ENCODE measurements around the gene ZNF711.
"Not testable (repeated sequence)": the region's sequence is repeated elsewhere in the genome, so short reads cannot be mapped to it uniquely, and the experiment has no call there.

Gene ZNF711

DNA sequence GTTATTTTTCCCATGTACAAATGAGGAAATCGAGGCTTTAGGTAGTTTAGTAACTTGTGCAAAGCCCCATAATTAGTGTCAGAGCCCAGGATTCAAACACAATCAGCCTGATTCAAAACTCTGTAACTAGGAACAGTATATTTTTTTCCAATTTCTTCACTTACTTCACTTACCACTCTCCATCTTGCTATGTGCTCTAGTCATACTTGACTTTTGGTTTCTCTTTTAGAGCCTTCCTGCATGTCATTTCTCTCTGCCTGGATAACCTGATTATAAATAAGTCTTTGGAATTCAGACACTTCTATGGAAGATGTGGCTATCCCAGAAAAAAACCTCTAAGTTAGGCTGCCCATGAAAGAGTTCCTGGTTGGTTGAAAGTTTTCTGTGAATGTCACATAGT lies 22.4 kb upstream of the ZNF711 start:
- Histone ChIP-seq H3K27me3 (no peaks in the 10 kb centered on the region), H3K4me3 (ENCODE audit: low read depth in 1 of 2, low read length in 1 of 2) (no peak overlapping the region), H3K27ac (no peak overlapping the region), H3K4me1 (ENCODE audit: control insufficient read depth in 1 of 2, insufficient read depth in 1 of 2, low read depth in 1 of 2, low read length in 1 of 2) (no peaks in the 10 kb centered on the region), H3K9me3 (no peaks in the 10 kb centered on the region), H3K36me3 (no peaks in the 10 kb centered on the region)
- TF ChIP-seq, protein P1, sequence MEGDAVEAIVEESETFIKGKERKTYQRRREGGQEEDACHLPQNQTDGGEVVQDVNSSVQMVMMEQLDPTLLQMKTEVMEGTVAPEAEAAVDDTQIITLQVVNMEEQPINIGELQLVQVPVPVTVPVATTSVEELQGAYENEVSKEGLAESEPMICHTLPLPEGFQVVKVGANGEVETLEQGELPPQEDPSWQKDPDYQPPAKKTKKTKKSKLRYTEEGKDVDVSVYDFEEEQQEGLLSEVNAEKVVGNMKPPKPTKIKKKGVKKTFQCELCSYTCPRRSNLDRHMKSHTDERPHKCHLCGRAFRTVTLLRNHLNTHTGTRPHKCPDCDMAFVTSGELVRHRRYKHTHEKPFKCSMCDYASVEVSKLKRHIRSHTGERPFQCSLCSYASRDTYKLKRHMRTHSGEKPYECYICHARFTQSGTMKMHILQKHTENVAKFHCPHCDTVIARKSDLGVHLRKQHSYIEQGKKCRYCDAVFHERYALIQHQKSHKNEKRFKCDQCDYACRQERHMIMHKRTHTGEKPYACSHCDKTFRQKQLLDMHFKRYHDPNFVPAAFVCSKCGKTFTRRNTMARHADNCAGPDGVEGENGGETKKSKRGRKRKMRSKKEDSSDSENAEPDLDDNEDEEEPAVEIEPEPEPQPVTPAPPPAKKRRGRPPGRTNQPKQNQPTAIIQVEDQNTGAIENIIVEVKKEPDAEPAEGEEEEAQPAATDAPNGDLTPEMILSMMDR (IDR thresholded peaks at IDR 0.05) = no peak

GRCh38 chrX:85223359-85223758 lies 20.4 kb upstream of the ZNF711 start:
- H3K36me3 ChIP-seq = no peaks in the 10 kb centered on the region
- TF ChIP-seq, protein P1 (IDR thresholded peaks at IDR 0.05) = no peak
- H3K27ac ChIP-seq = no peak overlapping the region
- no peaks in the 10 kb centered on the region for H3K27me3 ChIP-seq
- no peaks in the 10 kb centered on the region for H3K9me3 ChIP-seq
- no peak overlapping the region for H3K4me3 ChIP-seq (ENCODE audit: low read depth in 1 of 2, low read length in 1 of 2)
- no peaks in the 10 kb centered on the region for H3K4me1 ChIP-seq (ENCODE audit: control insufficient read depth in 1 of 2, insufficient read depth in 1 of 2, low read depth in 1 of 2, low read length in 1 of 2)

- Histone ChIP-seq H3K9me3 (no peaks in the 10 kb centered on the region), H3K4me1 (ENCODE audit: control insufficient read depth in 1 of 2, insufficient read depth in 1 of 2, low read depth in 1 of 2, low read length in 1 of 2) (peaks cover 0 to 9% of the 10 kb centered on the region in 2 experiments), H3K27me3 (peaks cover 38% of the 10 kb centered on the region), H3K27ac (no peak overlapping the region), H3K4me3 (ENCODE audit: low read depth in 1 of 2, low read length in 1 of 2) (no peak overlapping the region), H3K36me3 (no peaks in the 10 kb centered on the region)
- TF ChIP-seq, protein P1 (IDR thresholded peaks at IDR 0.05) = no peak
Measured at GRCh38 chrX:85243155-85243554, 636 bp upstream of the ZNF711 start.

DNA sequence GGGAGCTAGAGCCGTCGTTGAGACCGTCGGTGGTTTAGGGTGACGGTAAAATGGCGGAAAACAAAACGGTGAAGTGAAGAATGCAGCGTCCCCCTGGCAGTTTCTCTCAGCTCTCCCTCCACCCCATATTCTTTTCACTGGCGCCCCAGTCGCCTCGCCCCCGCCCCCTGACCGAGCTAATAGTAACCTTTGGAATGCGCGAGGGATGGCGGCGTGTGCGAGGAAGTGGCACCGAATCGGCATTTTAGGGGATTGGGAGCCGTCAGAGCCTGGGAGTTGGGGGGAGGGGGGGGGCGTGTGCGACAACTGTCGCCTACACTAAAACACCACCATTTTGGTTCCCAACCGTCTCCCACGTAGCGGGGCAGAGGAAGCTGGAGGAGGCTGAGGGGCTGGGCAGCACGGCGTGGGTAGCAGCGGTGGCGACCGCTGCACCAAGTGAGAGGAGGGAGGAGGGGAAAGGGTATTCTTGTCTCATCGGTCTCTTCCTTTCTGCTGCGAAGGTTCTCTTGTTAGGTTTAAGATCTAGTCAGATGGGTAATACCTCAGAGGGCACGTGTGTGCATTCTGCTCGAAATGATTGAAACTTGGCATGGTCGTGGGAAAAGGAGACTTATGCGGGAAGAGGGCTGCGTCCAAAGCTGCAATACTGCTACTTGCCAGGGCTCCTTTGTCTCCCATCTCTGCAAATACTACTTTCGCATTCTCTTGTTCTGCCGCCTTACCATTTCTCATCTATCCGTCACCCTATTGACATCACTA lies 840 bp downstream of the ZNF711 start:
- Histone ChIP-seq H3K27me3 (peaks cover 38% of the 10 kb centered on the region), H3K27ac (no peak overlapping the region), H3K9me3 (no peaks in the 10 kb centered on the region), H3K36me3 (no peaks in the 10 kb centered on the region), H3K4me3 (ENCODE audit: low read depth in 1 of 2, low read length in 1 of 2) (peak overlapping the region; percentile 14 to 31), H3K4me1 (ENCODE audit: control insufficient read depth in 1 of 2, insufficient read depth in 1 of 2, low read depth in 1 of 2, low read length in 1 of 2) (peaks cover 0 to 9% of the 10 kb centered on the region in 2 experiments)
- TF ChIP-seq, protein P1 (IDR thresholded peaks at IDR 0.05) = no peak

GRCh38 chrX:85285286-85285685 lies 41.5 kb downstream of the ZNF711 start:
- H3K36me3 ChIP-seq; H3K4me1 ChIP-seq (ENCODE audit: control insufficient read depth in 1 of 2, insufficient read depth in 1 of 2, low read depth in 1 of 2, low read length in 1 of 2); H3K9me3 ChIP-seq; H3K27me3 ChIP-seq; H3K4me3 ChIP-seq (ENCODE audit: low read depth in 1 of 2, low read length in 1 of 2); H3K27ac ChIP-seq: not testable (repeated sequence)

DNA sequence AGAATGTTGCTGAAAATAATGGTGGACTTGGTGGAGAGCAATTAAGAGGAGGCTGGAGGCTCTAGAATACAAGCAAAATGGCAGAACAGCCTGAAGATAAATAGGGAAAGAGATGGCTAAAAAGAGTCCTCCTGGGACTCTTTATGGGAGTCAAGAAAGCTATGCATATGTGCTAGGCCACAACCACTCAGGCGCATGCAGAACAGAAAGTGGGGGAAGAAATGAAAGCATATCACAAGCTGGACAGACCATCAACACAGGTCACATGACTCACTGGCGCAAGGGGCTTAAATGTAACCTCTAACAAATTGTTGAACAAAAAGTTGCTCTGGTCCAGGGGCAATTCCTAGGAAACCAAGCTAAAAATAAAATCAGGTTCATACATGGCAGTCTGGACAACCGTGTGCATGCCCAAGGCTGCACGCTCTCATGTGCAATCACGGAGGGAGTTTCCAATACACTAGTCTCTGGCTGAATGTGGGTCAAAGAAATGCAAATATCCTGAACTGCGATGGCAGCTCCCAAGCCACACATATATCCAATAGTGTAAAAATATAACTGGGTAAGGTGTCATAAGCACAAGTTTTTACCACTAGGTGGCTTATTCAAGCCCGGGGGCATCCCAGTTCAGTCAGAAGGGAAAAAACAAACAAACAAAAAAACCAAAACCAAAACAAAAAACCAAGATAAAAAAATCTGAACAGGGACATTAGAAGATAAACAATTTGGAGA lies 45.4 kb downstream of the ZNF711 start:
- Histone ChIP-seq H3K4me1 (ENCODE audit: control insufficient read depth in 1 of 2, insufficient read depth in 1 of 2, low read depth in 1 of 2, low read length in 1 of 2) (no peaks in the 10 kb centered on the region), H3K4me3 (ENCODE audit: low read depth in 1 of 2, low read length in 1 of 2) (no peak overlapping the region), H3K36me3 (no peaks in the 10 kb centered on the region), H3K27ac (no peak overlapping the region), H3K27me3 (no peaks in the 10 kb centered on the region), H3K9me3 (no peaks in the 10 kb centered on the region)
- TF ChIP-seq, protein P1 (IDR thresholded peaks at IDR 0.05) = no peak

All from neutrophil (primary cell).